Endothelial cell (in vitro differentiated cells): Measurements from ENCODE around the gene LDAH. TPM values are rescaled to one million over a fixed set of nuclear protein-coding genes. Genes with fewer than 3 reads are reported as not detected.

Experiments used
- DNase-seq: peaks from one replicate; pipeline ENCODE4 v3.0.0; 2021; ENCODE audit warnings: low spot score
- H3K27ac Mint-ChIP-seq: one replicate; pipeline ENCODE4 v1.8.0; 2021; ENCODE audit warnings: mixed read lengths, inconsistent platforms; ENCODE audit not compliant: unreplicated experiment
- H3K27me3 Mint-ChIP-seq: one replicate; pipeline ENCODE4 v1.8.0; 2021; ENCODE audit warnings: mild to moderate bottlenecking, moderate library complexity, mixed read lengths, inconsistent platforms; ENCODE audit not compliant: unreplicated experiment
- H3K36me3 Mint-ChIP-seq: one replicate; pipeline ENCODE4 v1.8.0; 2021; ENCODE audit warnings: mild to moderate bottlenecking, low read depth, mixed read lengths, inconsistent platforms; ENCODE audit not compliant: unreplicated experiment
- H3K4me1 Mint-ChIP-seq: one replicate; pipeline ENCODE4 v1.8.0; 2021; ENCODE audit warnings: mild to moderate bottlenecking, mixed read lengths, inconsistent platforms; ENCODE audit not compliant: unreplicated experiment
- H3K4me3 Mint-ChIP-seq: one replicate; pipeline ENCODE4 v1.8.0; 2021; ENCODE audit warnings: mild to moderate bottlenecking, mixed read lengths, inconsistent platforms; ENCODE audit not compliant: unreplicated experiment
- H3K9me3 Mint-ChIP-seq: one replicate; pipeline ENCODE4 v1.8.0; 2021; ENCODE audit warnings: mixed read lengths, inconsistent platforms; ENCODE audit not compliant: unreplicated experiment
- CTCF ChIP-seq: fragments of 200-600 bp; sonication (generic); IDR thresholded peaks from one replicate; pipeline ENCODE4 v1.5.0; 2021; ENCODE audit warnings: antibody characterized with exemption; ENCODE audit not compliant: unreplicated experiment
- total RNA-seq: library from RNA; stranded (reverse); fragmentation: NEBNext Ultra II Directional; extraction: Animal tissue kit (Norgen Biotek cat#: 25700); gene quantifications from one replicate; pipeline ENCODE4 v1.2.1, GENCODE V29; 2021; ENCODE audit not compliant: unreplicated experiment

LDAH gene
- total RNA-seq, 1 donor from 2014 or later: 21.9 TPM

- H3K27ac Mint-ChIP-seq: no peak overlapping the region
- peaks cover 5% of the 10 kb centered on the region for H3K27me3 Mint-ChIP-seq
- H3K36me3 Mint-ChIP-seq: peaks cover 20% of the 10 kb centered on the region
- peak overlapping the region; percentile 65 for H3K4me3 Mint-ChIP-seq
- TF ChIP-seq CTCF: peak; percentile 41
- DNase-seq: peak; percentile 47
- H3K4me1 Mint-ChIP-seq: peaks cover 11% of the 10 kb centered on the region
- H3K9me3 Mint-ChIP-seq: no peaks in the 10 kb centered on the region
These were observed 140.6 kb downstream of the LDAH start for GRCh38 chr2:20682167-20682920.

- H3K27me3 Mint-ChIP-seq: peaks cover 7% of the 10 kb centered on the region
- TF ChIP-seq CTCF: no peak
These were observed 142.0 kb downstream of the LDAH start for GRCh38 chr2:20680744-20681375.

GRCh38 chr2:20678780-20679179 is 144.1 kb downstream of the LDAH start:
- Mint-ChIP-seq H3K9me3 (no peaks in the 10 kb centered on the region), H3K27ac (no peak overlapping the region), H3K4me1 (peaks cover 47% of the 10 kb centered on the region), H3K27me3 (peaks cover 8% of the 10 kb centered on the region), H3K36me3 (peaks cover 11% of the 10 kb centered on the region), H3K4me3 (no peak overlapping the region)
- DNase-seq: no peak
- no peak for TF ChIP-seq CTCF

More at GRCh38 chr2:20680744-20681375, 142.0 kb downstream of the LDAH start:
- no peak overlapping the region for H3K4me3 Mint-ChIP-seq
- peaks cover 16% of the 10 kb centered on the region for H3K36me3 Mint-ChIP-seq
- H3K4me1 Mint-ChIP-seq: peaks cover 26% of the 10 kb centered on the region
- no peak for DNase-seq
- no peaks in the 10 kb centered on the region for H3K9me3 Mint-ChIP-seq
- H3K27ac Mint-ChIP-seq: no peak overlapping the region

- no peak for DNase-seq
- Mint-ChIP-seq H3K36me3 (peaks cover 9% of the 10 kb centered on the region), H3K9me3 (no peaks in the 10 kb centered on the region), H3K27me3 (peaks cover 7% of the 10 kb centered on the region), H3K4me3 (peak overlapping the region; percentile 67), H3K27ac (no peak overlapping the region), H3K4me1 (peaks cover 54% of the 10 kb centered on the region)
- no peak for TF ChIP-seq CTCF
These were observed 144.9 kb downstream of the LDAH start for GRCh38 chr2:20678086-20678395.
